Stimulated activated memory B cell treated with anti-CD40 and anti-IgM and Interleukin-4, amounts not matched to agents 10 μg/mL and 1 μg/mL and 100 μg/mL, for 72 hours (primary cell): ENCODE results near the gene FBXW11.
"Not testable (repeated sequence)": the region's sequence is repeated elsewhere in the genome, so short reads cannot be mapped to it uniquely, and the experiment has no call there.

Experiments
- ATAC-seq: fragments of 150-1000 bp; cut with Tn5 transposase; 2 replicates; pipeline ENCODE4 v1.10.0; 2021
- H3K27ac Mint-ChIP-seq: one replicate; pipeline ENCODE4 v1.8.0; 2022; ENCODE audit warnings: mild to moderate bottlenecking, mixed read lengths
- H3K27me3 Mint-ChIP-seq: one replicate; pipeline ENCODE4 v1.8.0; 2022; ENCODE audit warnings: mixed read lengths
- H3K36me3 Mint-ChIP-seq: one replicate; pipeline ENCODE4 v1.8.0; 2022; ENCODE audit warnings: mixed read lengths
- H3K4me1 Mint-ChIP-seq: one replicate; pipeline ENCODE4 v1.8.0; 2022; ENCODE audit warnings: mixed read lengths
- H3K4me3 Mint-ChIP-seq: one replicate; pipeline ENCODE4 v1.8.0; 2022; ENCODE audit warnings: mild to moderate bottlenecking, moderate library complexity, mixed read lengths
- H3K9me3 Mint-ChIP-seq: one replicate; pipeline ENCODE4 v1.8.0; 2022; ENCODE audit warnings: mixed read lengths

FBXW11 gene

DNA sequence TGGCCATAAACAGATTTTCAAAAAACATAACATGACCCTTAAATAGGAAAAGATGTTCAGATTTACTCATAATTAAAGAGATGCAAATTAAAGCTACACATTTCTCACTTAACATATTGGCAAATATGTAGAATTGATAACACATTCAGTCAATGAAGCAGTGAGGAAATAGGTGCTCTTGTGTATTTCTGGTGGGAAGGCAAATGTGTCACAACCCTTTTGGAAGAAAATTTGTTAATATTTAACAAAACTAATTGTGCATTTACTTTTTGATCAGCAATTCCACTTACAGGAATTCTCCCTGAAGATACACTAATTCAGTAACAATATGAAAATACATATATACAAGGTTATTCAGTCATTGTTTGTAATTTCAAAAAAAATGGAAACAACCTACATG lies 68.1 kb downstream of the FBXW11 start:
- Mint-ChIP-seq H3K9me3 (peaks cover 2% of the 10 kb centered on the region), H3K27ac (no peak overlapping the region), H3K4me1 (peaks cover 43% of the 10 kb centered on the region), H3K27me3 (no peaks in the 10 kb centered on the region), H3K36me3 (peaks cover 13% of the 10 kb centered on the region), H3K4me3 (no peak overlapping the region)
- ATAC-seq = no peak

DNA sequence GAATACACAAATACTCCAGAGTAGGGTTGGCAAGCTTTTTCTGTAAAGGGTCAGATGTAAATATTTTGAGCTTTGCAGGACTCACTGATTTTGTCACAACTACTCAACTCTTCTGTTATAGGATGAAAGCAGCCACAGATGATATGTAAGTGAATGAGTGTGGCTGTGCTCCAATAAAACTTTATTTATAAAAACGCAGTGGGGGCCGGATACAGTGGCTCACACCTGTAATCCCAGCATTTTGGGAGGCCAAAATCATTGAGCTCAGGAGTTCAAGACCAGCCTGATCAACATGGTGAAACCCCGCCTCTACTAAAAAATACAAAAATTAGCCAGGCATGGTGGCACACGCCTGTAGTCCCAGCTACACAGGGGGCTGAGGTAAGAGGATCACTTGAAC lies 69.1 kb downstream of the FBXW11 start:
- Mint-ChIP-seq H3K4me1 (peaks cover 33% of the 10 kb centered on the region), H3K27ac (peak overlapping the region; percentile 14), H3K4me3 (no peak overlapping the region), H3K9me3 (peaks cover 2% of the 10 kb centered on the region), H3K27me3 (no peaks in the 10 kb centered on the region), H3K36me3 (peaks cover 19% of the 10 kb centered on the region)
- ATAC-seq = no peak

DNA sequence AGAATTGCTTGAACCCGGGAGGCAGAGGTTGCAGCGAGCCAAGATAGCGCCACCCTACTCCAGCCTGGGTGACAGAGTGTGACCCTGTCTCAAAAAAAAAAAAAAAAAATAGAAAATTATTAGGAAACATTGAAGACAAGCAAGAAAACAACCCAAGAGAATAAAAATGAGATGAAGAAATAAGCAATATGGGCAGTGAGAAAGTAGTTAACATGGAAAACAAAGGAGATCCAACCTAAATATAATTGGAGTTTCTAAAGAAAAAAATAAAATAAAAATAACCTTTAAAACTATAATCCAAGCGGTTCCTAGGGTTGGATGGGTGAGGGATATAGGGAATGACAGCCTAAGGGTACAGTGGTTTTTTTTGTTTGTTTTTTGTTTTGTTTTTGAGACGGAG lies 71.9 kb downstream of the FBXW11 start:
- peaks cover 38% of the 10 kb centered on the region for H3K4me1 Mint-ChIP-seq
- H3K27me3 Mint-ChIP-seq = no peaks in the 10 kb centered on the region
- no peak overlapping the region for H3K27ac Mint-ChIP-seq
- H3K4me3 Mint-ChIP-seq = no peak overlapping the region
- no peak for ATAC-seq
- H3K36me3 Mint-ChIP-seq = peaks cover 32% of the 10 kb centered on the region
- H3K9me3 Mint-ChIP-seq = peaks cover 2% of the 10 kb centered on the region

DNA sequence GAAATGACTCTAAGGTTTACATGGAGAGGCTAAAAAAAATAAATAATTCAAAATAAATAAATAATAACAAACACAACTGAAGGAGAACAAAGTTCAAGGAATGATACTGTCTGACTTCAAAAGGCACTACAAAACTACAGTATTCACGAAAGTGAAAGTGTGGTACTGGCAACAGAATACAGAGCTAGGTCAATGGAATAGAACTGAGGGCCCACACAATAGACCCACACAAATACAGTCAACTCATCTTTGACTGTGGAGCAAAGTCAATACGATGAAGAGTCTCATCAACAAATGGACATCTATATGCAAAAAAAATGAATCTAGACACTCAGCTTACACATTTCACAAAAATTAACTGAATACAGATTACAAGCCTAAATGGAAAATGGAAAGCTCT lies 75.3 kb downstream of the FBXW11 start:
- Mint-ChIP-seq H3K27me3 (no peaks in the 10 kb centered on the region), H3K36me3 (peaks cover 47% of the 10 kb centered on the region), H3K27ac (no peak overlapping the region), H3K4me1 (peaks cover 51% of the 10 kb centered on the region), H3K4me3 (no peak overlapping the region), H3K9me3 (peaks cover 2% of the 10 kb centered on the region)
- no peak for ATAC-seq

DNA sequence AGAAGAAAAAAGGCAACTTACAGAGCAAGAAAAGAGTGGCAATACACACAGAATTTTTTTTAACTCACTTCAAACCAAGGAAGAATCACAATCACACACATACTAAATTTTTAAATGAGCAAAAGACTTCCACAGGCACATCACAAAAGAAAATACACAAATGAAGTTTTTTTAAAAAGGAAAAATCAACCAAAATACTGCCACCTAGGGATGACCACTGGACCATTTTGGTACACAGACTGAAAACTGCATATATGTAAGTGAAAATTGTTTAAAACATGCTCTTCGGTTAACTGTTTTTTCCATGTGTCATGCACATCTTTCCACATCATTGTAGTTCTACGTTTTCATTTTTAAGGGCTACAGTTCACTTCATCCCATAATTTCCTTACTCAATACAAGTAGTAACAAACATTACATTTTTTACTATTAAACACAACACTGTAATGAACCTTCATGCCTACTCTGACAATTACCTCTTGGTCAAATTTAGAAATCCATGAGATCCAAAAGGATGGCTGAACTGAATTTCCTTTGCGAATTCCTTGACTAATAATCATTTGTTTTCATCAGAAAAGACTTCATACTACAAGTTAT lies 79.0 kb downstream of the FBXW11 start:
- ATAC-seq = no peak
- H3K4me3 Mint-ChIP-seq = no peak overlapping the region
- H3K4me1 Mint-ChIP-seq = peaks cover 63% of the 10 kb centered on the region
- peaks cover 36% of the 10 kb centered on the region for H3K36me3 Mint-ChIP-seq
- peak overlapping the region; percentile 77 for H3K27ac Mint-ChIP-seq
- peaks cover 3% of the 10 kb centered on the region for H3K9me3 Mint-ChIP-seq
- H3K27me3 Mint-ChIP-seq = no peaks in the 10 kb centered on the region

DNA sequence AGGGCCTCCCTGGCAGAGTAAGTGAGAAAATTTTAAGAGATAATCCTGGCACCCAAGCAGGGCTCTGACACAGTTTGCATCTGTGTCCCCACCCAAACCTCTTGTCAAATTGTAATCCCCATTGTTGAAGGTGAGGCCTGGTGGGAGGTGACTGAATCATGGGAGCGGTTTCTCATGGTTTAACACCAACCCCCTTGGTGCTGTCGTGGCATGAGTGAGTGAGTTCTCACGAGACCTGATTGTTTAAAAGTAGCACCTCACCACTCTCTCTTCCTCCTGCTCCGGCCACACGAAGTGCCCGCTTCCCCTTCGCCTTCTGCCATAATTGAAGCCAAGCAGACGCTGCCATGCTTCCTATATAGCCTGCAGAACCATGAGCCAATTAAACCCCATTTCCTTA lies 80.1 kb downstream of the FBXW11 start:
- peaks cover 3% of the 10 kb centered on the region for H3K9me3 Mint-ChIP-seq
- H3K27ac Mint-ChIP-seq = peak overlapping the region; percentile 77
- H3K4me3 Mint-ChIP-seq = peak overlapping the region; percentile 3
- H3K27me3 Mint-ChIP-seq = no peaks in the 10 kb centered on the region
- peaks cover 25% of the 10 kb centered on the region for H3K36me3 Mint-ChIP-seq
- peaks cover 67% of the 10 kb centered on the region for H3K4me1 Mint-ChIP-seq
- ATAC-seq = peak; percentile 91

DNA sequence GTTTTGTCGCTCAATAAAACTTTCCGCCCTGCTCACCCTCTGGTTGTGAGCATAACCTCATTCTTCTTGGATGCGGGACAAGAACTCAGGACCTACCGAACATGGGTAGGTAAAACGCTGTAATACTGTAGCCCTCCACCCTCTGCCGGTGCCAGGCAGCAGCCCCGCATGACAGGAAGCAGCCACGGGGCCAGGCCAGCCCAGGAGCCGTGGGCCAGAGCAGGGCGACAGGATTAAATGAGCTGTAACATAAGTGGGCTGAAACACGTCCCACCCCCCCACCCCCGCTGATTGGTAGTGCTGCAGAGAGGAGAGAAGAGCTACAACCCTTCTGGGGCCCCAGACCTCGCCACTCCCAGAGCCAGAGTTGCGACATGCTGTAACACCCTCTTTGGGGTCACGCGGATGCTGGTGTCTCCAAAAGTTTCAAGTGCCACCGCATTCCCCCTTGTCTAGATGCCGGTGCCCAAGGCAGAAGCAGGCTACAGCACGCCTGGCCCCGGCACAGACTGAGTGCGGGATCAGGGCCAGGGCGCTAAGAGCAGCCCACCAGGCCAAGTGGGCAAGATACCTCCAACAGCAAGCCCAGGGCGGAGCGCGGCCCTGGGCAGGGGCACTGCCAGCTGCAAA lies 81.8 kb downstream of the FBXW11 start:
- H3K4me3 Mint-ChIP-seq = no peak overlapping the region
- no peak for ATAC-seq
- peaks cover 3% of the 10 kb centered on the region for H3K9me3 Mint-ChIP-seq
- peaks cover 66% of the 10 kb centered on the region for H3K4me1 Mint-ChIP-seq
- H3K27me3 Mint-ChIP-seq = no peaks in the 10 kb centered on the region
- peaks cover 23% of the 10 kb centered on the region for H3K36me3 Mint-ChIP-seq
- H3K27ac Mint-ChIP-seq = no peak overlapping the region

DNA sequence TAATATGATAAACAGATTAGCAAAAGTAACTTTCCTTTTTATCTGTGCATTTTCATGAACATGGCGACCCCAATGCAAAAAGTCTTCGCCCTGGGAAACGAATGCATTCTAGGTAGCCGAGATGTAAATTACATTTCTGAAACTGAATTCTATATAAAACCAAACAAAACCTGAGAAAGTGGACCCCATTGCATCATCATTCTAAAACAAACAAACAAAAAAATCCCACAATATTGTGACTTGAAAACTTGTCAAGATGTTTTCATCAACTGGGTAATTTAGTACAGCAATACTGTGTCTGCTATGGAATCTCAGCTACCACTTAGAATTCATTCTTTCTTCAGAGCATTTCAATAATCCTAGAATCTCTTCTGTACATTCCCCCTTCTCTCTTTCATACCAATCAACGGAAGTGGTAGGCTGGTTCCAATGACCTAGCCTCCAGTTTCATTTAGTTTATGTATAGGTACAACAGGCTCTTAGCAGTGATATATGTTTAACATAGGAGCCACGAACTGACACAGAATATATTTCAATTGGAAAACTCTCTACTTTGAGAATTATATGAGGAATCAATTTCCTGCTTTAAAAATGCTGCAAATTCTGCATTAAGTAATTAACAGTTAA lies 85.6 kb downstream of the FBXW11 start:
- no peak for ATAC-seq
- peak overlapping the region; percentile 69 for H3K27ac Mint-ChIP-seq
- peaks cover 67% of the 10 kb centered on the region for H3K4me1 Mint-ChIP-seq
- no peak overlapping the region for H3K4me3 Mint-ChIP-seq
- peaks cover 3% of the 10 kb centered on the region for H3K9me3 Mint-ChIP-seq
- H3K27me3 Mint-ChIP-seq = no peaks in the 10 kb centered on the region
- peaks cover 14% of the 10 kb centered on the region for H3K36me3 Mint-ChIP-seq

DNA sequence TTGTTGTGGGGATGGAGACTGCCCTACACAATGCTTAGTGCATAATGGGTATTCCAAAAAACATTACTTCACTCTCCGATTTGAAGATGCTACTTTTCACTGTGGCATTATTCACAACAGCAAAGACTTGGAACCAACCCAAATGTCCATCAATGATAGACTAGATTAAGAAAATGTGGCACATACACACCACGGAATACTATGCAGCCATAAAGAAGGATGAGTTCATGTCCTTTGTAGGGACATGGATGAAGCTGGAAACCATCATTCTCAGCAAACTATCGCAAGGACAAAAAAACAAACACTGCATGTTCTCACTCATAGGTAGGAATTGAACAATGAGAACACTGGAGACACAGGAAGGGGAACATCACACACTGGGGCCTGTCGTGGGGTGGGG lies 90.7 kb downstream of the FBXW11 start:
- H3K36me3 Mint-ChIP-seq = peaks cover 19% of the 10 kb centered on the region
- H3K27ac Mint-ChIP-seq = peak overlapping the region; percentile 79
- H3K9me3 Mint-ChIP-seq, H3K27me3 Mint-ChIP-seq, H3K4me3 Mint-ChIP-seq, ATAC-seq: not testable (repeated sequence)
- H3K4me1 Mint-ChIP-seq = peaks cover 80% of the 10 kb centered on the region

DNA sequence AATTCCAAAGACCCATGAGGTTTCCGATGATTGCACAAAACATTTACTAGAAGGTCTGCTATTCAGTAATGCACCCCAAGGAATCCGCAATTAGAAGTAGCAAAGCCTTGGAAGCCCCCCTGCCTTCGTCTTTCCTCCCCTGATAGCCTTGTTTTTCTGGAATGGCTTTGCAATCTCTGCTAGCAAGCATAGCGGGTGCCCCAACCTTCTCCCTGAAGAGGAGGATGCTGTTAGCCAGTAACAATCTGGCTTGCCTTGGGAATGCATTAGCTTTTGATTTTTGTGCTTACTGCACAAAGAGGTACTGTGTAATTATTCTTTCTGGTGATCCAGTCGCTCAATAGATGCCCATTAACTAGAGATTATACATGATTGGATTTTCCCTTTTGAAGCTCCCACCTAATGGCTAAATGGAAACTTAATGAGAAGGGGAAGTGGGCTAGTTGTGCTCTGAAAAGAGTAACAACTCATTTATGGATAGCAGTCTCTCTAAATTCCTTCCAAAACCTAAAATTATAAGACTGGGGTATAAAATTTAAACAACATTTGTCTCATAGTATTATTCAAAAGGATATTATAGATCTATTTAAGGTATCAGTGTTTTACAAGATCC lies 91.6 kb downstream of the FBXW11 start:
- Mint-ChIP-seq H3K27ac (peak overlapping the region; percentile 79), H3K4me1 (peaks cover 76% of the 10 kb centered on the region), H3K36me3 (peaks cover 19% of the 10 kb centered on the region), H3K27me3 (no peaks in the 10 kb centered on the region), H3K4me3 (no peak overlapping the region), H3K9me3 (no peaks in the 10 kb centered on the region)
- ATAC-seq = no peak

DNA sequence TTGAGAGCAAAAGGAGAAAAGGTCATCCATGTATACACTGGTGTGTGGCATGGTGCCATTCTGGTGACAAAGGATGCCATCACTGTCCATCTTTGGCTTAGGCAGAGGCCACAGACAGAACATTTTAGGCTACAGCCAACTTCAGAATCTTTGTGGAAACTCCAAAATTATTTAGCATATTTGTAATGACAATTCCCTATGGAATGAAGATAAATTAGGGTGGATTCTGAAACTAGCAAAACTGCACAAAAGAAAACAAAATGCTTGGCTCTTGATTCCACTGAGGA lies 92.5 kb downstream of the FBXW11 start:
- Mint-ChIP-seq H3K4me1 (peaks cover 67% of the 10 kb centered on the region), H3K4me3 (peak overlapping the region; percentile 10), H3K27ac (peak overlapping the region; percentile 79), H3K27me3 (no peaks in the 10 kb centered on the region), H3K36me3 (peaks cover 19% of the 10 kb centered on the region), H3K9me3 (no peaks in the 10 kb centered on the region)
- no peak for ATAC-seq

DNA sequence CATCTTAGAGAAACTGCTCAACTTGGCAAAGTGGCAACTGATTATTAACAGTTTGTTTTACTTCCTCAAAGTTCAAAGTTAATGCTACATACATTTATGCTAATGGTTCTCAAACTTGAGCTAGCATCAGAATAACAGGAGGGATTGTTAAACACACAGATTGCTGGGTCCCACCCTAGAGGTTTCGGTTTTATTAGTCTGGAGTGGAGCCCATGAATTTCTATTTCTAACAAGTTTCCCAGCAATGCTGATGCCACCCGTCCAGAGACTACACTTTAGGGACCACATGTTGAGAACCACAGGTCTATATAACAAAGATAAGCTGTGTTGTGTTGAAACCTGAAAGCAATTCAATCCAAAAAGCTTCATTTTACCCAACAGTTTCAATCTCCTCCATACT lies 95.3 kb downstream of the FBXW11 start:
- Mint-ChIP-seq H3K9me3 (no peaks in the 10 kb centered on the region), H3K27ac (peak overlapping the region; percentile 25), H3K4me3 (no peak overlapping the region), H3K36me3 (peaks cover 19% of the 10 kb centered on the region), H3K27me3 (no peaks in the 10 kb centered on the region), H3K4me1 (peaks cover 66% of the 10 kb centered on the region)
- no peak for ATAC-seq

DNA sequence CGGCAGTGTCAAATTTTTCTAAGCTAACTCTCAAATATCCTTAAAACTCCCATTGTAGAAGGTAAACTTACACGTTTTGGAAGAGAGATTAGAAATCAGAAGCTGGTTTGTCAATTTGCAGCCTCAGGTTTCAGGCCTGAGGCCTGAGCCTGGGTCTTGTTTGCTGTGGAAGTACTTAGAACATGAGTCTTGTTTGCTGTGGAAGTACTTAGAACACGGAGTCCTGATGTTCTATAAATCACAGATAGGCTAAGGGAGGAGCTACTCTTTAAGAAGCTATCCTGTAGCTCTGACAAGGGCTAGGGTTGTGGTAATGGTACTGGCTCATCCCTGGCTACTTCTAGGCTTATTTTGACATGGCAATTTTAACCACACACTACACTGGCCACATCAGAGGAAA lies 97.8 kb downstream of the FBXW11 start:
- no peak for ATAC-seq
- Mint-ChIP-seq H3K4me3 (no peak overlapping the region), H3K4me1 (peaks cover 56% of the 10 kb centered on the region), H3K9me3 (no peaks in the 10 kb centered on the region), H3K27me3 (no peaks in the 10 kb centered on the region), H3K36me3 (peaks cover 16% of the 10 kb centered on the region), H3K27ac (no peak overlapping the region)

DNA sequence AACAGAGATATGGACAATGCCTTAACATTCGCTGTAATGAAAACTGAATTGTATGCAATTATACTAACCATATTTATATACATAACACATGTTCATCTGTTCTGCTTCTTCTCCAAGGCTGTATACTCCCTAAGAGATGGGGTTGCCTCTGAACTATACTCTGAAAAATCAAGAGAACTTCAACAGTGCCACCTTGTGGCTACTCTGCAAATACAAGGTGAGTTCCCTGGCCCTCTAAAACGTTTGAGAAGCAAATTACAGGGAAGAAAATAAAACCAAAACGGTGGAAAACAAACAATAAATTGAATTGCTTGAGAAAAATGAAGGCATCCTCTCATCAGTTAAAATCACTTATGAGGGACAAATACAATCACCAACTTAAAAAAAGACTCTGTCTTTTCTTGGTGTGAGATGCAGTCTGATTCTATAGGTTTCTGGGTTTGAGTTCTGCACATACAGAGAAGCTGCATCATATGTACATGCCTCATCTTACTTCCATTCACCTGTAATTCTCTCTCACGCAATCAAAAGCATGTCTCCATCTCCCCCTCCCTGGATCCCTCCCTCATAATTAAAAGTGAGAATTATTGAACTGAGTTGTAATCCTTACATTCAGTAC lies 98.6 kb downstream of the FBXW11 start:
- Mint-ChIP-seq H3K27ac (peak overlapping the region; percentile 14), H3K27me3 (no peaks in the 10 kb centered on the region), H3K36me3 (peaks cover 21% of the 10 kb centered on the region), H3K4me3 (no peak overlapping the region), H3K9me3 (no peaks in the 10 kb centered on the region), H3K4me1 (peaks cover 56% of the 10 kb centered on the region)
- ATAC-seq = peak; percentile 70

DNA sequence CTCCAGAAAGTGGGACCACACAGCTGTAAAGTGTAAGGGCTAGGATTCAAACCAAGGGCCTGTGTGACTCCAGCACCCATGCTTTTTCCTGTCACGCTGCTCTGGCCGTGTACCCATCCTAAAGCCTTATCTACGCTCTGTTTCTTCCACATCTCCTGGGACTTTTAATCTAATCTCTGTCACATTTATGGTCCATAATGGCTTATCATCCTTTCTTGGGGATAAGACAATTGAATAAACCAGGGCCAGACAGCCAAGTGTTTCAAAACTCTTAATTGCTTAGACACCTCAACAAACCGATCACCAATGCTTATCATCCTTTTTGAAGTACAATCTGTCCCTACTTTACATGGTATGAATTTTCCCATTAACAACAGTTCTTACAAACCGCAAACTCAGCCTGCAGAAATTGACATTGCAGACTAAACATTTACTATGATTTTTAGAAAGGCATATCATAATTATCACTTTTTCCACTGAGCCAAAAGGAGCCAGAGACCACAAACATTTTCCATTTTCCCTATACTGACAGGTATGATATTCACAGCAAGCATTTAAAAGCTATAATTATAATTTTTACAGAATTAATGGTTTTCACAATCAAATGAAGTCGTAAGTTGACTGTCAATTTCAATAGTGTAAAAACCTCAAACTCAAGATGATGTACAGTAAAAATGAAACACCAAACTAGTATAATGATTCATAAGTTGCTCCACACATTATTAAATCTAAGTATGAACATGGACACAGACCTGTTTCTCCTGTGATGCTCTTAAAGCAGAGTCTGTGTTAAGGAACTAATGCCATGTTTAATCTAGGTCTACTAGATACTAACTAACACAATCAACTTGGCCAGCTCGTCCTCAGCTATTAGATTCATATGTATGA lies 99.5 kb downstream of the FBXW11 start:
- Mint-ChIP-seq H3K36me3 (peaks cover 21% of the 10 kb centered on the region), H3K4me1 (peaks cover 58% of the 10 kb centered on the region), H3K9me3 (no peaks in the 10 kb centered on the region), H3K27ac (peak overlapping the region; percentile 14), H3K27me3 (no peaks in the 10 kb centered on the region), H3K4me3 (no peak overlapping the region)
- ATAC-seq = peak; percentile 53
